ENCODE results near the gene SMIM17. TPM values are rescaled to one million over a fixed set of nuclear protein-coding genes. Genes with fewer than 3 reads are reported as not detected.

The SMIM17 gene
- total RNA-seq, 1 donor from 2014 or later: 1.1 TPM

GRCh38 chr19:56597696-56598095 is 45.3 kb upstream of the SMIM17 start:
- TF ChIP-seq, protein P1, sequence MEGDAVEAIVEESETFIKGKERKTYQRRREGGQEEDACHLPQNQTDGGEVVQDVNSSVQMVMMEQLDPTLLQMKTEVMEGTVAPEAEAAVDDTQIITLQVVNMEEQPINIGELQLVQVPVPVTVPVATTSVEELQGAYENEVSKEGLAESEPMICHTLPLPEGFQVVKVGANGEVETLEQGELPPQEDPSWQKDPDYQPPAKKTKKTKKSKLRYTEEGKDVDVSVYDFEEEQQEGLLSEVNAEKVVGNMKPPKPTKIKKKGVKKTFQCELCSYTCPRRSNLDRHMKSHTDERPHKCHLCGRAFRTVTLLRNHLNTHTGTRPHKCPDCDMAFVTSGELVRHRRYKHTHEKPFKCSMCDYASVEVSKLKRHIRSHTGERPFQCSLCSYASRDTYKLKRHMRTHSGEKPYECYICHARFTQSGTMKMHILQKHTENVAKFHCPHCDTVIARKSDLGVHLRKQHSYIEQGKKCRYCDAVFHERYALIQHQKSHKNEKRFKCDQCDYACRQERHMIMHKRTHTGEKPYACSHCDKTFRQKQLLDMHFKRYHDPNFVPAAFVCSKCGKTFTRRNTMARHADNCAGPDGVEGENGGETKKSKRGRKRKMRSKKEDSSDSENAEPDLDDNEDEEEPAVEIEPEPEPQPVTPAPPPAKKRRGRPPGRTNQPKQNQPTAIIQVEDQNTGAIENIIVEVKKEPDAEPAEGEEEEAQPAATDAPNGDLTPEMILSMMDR (conservative IDR thresholded peaks at IDR 0.05): no peak
- no peak for DNase-seq (ENCODE audit: extremely low spot score, unreplicated experiment)
- peaks cover 8% of the 10 kb centered on the region for H3K4me1 Mint-ChIP-seq (ENCODE audit: unreplicated experiment)
- H3K27me3 Mint-ChIP-seq: no peaks in the 10 kb centered on the region
- H3K4me3 Mint-ChIP-seq: no peak overlapping the region
- H3K36me3 Mint-ChIP-seq: peaks cover 53% of the 10 kb centered on the region
- H3K9me3 Mint-ChIP-seq: peaks cover 15% of the 10 kb centered on the region
- H3K27ac Mint-ChIP-seq: no peak overlapping the region

- Mint-ChIP-seq H3K36me3 (peaks cover 65% of the 10 kb centered on the region), H3K9me3 (peaks cover 27% of the 10 kb centered on the region), H3K4me3 (no peak overlapping the region), H3K4me1 (ENCODE audit: unreplicated experiment) (no peaks in the 10 kb centered on the region), H3K27ac (no peak overlapping the region), H3K27me3 (no peaks in the 10 kb centered on the region)
- DNase-seq (ENCODE audit: extremely low spot score, unreplicated experiment): no peak
- TF ChIP-seq, protein P1 (conservative IDR thresholded peaks at IDR 0.05): no peak
Observed at GRCh38 chr19:56601375-56601774, 41.6 kb upstream of the SMIM17 start.

- Mint-ChIP-seq H3K9me3 (peaks cover 28% of the 10 kb centered on the region), H3K36me3 (peaks cover 68% of the 10 kb centered on the region), H3K27ac (no peak overlapping the region), H3K27me3 (no peaks in the 10 kb centered on the region), H3K4me3 (no peak overlapping the region), H3K4me1 (ENCODE audit: unreplicated experiment) (no peaks in the 10 kb centered on the region)
- TF ChIP-seq, protein P1 (conservative IDR thresholded peaks at IDR 0.05): no peak
- DNase-seq (ENCODE audit: extremely low spot score, unreplicated experiment): no peak
Observed at GRCh38 chr19:56603829-56604228, 39.1 kb upstream of the SMIM17 start.

DNA sequence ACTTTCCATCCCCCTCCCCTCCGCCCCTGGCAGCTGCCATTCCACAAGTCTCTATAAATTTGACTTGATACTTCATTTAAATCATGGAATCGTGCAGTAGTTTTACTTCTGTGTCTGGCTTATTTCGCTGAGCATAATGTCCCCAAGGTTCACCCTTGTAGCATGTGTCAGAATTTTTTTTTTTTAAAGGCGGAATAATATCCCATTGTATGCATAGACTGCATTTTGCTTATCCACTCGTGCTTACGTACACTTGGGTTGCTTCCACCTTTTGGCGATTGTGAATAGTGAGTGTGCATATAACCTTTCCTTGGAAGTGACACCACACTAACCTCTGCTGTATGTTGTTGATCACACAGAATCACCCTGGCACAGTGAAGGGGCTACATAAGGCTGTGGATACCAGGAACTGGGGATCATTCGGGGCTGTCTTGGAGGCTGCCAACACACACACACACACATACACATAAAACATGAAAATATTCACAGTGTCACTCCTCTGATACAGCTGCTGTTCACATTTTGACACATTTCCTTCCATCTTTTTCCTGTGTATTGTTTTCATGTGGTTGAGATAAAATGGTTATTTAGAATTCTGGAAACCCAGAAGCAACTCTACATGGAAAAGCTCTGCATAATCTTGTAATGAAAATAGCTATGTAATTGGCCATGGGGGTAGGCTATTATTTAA is 34.5 kb upstream of the SMIM17 start:
- no peak for DNase-seq (ENCODE audit: extremely low spot score, unreplicated experiment)
- peaks cover 36% of the 10 kb centered on the region for H3K9me3 Mint-ChIP-seq
- H3K27ac Mint-ChIP-seq: no peak overlapping the region
- no peaks in the 10 kb centered on the region for H3K4me1 Mint-ChIP-seq (ENCODE audit: unreplicated experiment)
- no peak overlapping the region for H3K4me3 Mint-ChIP-seq
- no peaks in the 10 kb centered on the region for H3K27me3 Mint-ChIP-seq
- TF ChIP-seq, protein P1 (conservative IDR thresholded peaks at IDR 0.05): no peak
- H3K36me3 Mint-ChIP-seq: peaks cover 67% of the 10 kb centered on the region

DNA sequence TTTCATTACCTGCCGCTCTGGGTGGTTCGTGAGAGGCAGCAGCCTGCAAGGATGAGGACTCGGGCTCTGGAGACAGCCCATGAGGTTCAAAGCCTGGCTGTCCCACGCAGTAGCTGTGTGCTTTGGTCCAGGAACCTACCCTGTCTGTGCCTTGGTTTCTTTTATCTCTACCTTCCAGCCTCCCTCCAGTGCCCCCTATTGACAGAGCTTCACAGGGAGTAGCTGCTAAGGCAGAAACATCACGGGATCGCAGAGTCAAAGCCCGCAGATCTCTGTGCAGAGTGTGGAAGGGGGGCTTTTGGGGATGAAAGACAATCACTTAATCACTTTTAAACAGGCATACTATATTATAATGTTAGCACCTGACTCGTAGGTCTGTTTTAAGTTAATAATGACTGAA is 31.7 kb upstream of the SMIM17 start:
- TF ChIP-seq, protein P1 (conservative IDR thresholded peaks at IDR 0.05): no peak
- Mint-ChIP-seq H3K27ac (no peak overlapping the region), H3K4me3 (no peak overlapping the region), H3K27me3 (no peaks in the 10 kb centered on the region), H3K4me1 (ENCODE audit: unreplicated experiment) (no peaks in the 10 kb centered on the region), H3K9me3 (peaks cover 45% of the 10 kb centered on the region), H3K36me3 (peaks cover 83% of the 10 kb centered on the region)
- DNase-seq (ENCODE audit: extremely low spot score, unreplicated experiment): no peak

Measured in type B pancreatic cell (in vitro differentiated cells).